GM23338 (cell line): ENCODE results near the gene ZNF804A. TPM values are rescaled to one million over a fixed set of nuclear protein-coding genes. Genes with fewer than 3 reads are reported as not detected.
A peak's percentile ranks its signal among the peaks of the same experiment; 100 is the strongest.

Experiments
- ATAC-seq: fragments of 200-7000 bp; cut with Tn5 transposase; 3 replicates; pipeline ENCODE4 v1.9.1; 2020
- DNase-seq: peaks from one replicate; pipeline ENCODE4 v3.0.0-alpha.2; 2015; ENCODE audit warnings: low spot score
- H2AFZ ChIP-seq: fragments of 200-600 bp; sonication (generic); 2 replicates; pipeline ENCODE4 v1.8.0; 2016; ENCODE audit warnings: antibody characterized with exemption, mild to moderate bottlenecking, moderate library complexity
- H3F3A ChIP-seq: fragments of 200-600 bp; sonication (generic); replicated peaks from 2 replicates; pipeline ENCODE4 v1.8.0; 2017; ENCODE audit warnings: antibody characterized with exemption, mixed run types, low read depth
- H3K27ac ChIP-seq: fragments of 200-600 bp; sonication (generic); 2 replicates; pipeline ENCODE4 v1.6.1; 2016; ENCODE audit warnings: low read depth
- H3K27me3 ChIP-seq: fragments of 200-600 bp; sonication (generic); 2 replicates; pipeline ENCODE4 v1.8.0; 2016; ENCODE audit warnings: mild to moderate bottlenecking, mixed run types, moderate library complexity; ENCODE audit not compliant: insufficient read depth
- H3K36me3 ChIP-seq: fragments of 200-600 bp; sonication (generic); 2 replicates; pipeline ENCODE4 v1.8.0; 2016; ENCODE audit warnings: mild to moderate bottlenecking; ENCODE audit not compliant: insufficient read depth
- H3K4me1 ChIP-seq: fragments of 200-600 bp; sonication (generic); 2 replicates; pipeline ENCODE4 v1.8.0; 2016; ENCODE audit warnings: mild to moderate bottlenecking, moderate library complexity; ENCODE audit not compliant: insufficient read depth
- H3K4me2 ChIP-seq: fragments of 200-600 bp; sonication (generic); 2 replicates; pipeline ENCODE4 v1.7.1; 2017; ENCODE audit warnings: mixed run types
- H3K4me3 ChIP-seq: fragments of 200-600 bp; sonication (generic); 2 replicates; pipeline ENCODE4 v1.6.1; 2016; ENCODE audit warnings: mixed run types
- H3K79me2 ChIP-seq: fragments of 200-600 bp; sonication (generic); replicated peaks from 2 replicates; pipeline ENCODE4 v1.8.0; 2017; ENCODE audit warnings: mild to moderate bottlenecking; ENCODE audit not compliant: insufficient read depth
- H3K9me2 ChIP-seq: fragments of 200-600 bp; sonication (generic); 2 replicates; pipeline ENCODE4 v1.8.0; 2017; ENCODE audit not compliant: insufficient read depth
- H4K20me1 ChIP-seq: fragments of 200-600 bp; sonication (generic); replicated peaks from 2 replicates; pipeline ENCODE4 v1.8.0; 2017; ENCODE audit warnings: mild to moderate bottlenecking; ENCODE audit not compliant: insufficient read depth
- H3K27ac Mint-ChIP-seq: 2 replicates; pipeline ENCODE4 v1.8.0; 2020; ENCODE audit warnings: inconsistent platforms, mild to moderate bottlenecking, moderate library complexity, mixed read lengths
- H3K27me3 Mint-ChIP-seq: 3 replicates; pipeline ENCODE4 v1.8.0; 2022; ENCODE audit warnings: low read depth, mild to moderate bottlenecking, moderate library complexity, mixed read lengths, inconsistent platforms; ENCODE audit not compliant: insufficient read depth, poor library complexity
- H3K36me3 Mint-ChIP-seq: 3 replicates; pipeline ENCODE4 v1.8.0; 2021; ENCODE audit warnings: low read depth, mild to moderate bottlenecking, inconsistent platforms, moderate library complexity, mixed read lengths
- H3K4me1 Mint-ChIP-seq: 3 replicates; pipeline ENCODE4 v1.8.0; 2020; ENCODE audit warnings: mild to moderate bottlenecking, inconsistent platforms, mixed read lengths
- H3K4me3 Mint-ChIP-seq: 3 replicates; pipeline ENCODE4 v1.8.0; 2021; ENCODE audit warnings: moderate library complexity, mild to moderate bottlenecking, inconsistent platforms, mixed read lengths
- H3K9me3 Mint-ChIP-seq: 3 replicates; pipeline ENCODE4 v1.8.0; 2020; ENCODE audit warnings: moderate library complexity, mild to moderate bottlenecking, inconsistent platforms, mixed read lengths
- CREB1 ChIP-seq: fragments of 250-450 bp; sonication (Bioruptor Pico); IDR thresholded peaks from 2 replicates; pipeline ENCODE4 v1.5.0; 2020; ENCODE audit warnings: low read depth, mild to moderate bottlenecking, moderate library complexity
- EZH2 ChIP-seq: fragments of 200-600 bp; sonication (generic); IDR thresholded peaks from one replicate; pipeline ENCODE4 v1.8.0; 2017; ENCODE audit warnings: antibody characterized with exemption, mild to moderate bottlenecking, low read depth; ENCODE audit not compliant: unreplicated experiment
- EZH2phosphoT487 ChIP-seq: fragments of 200-600 bp; sonication (generic); IDR thresholded peaks from one replicate; pipeline ENCODE4 v1.8.1; 2018; ENCODE audit warnings: antibody characterized with exemption; ENCODE audit not compliant: unreplicated experiment
- JUNB ChIP-seq: IDR thresholded peaks from one replicate; pipeline ENCODE4 v1.6.1; 2016; ENCODE audit warnings: antibody characterized with exemption; ENCODE audit not compliant: unreplicated experiment
- NANOG ChIP-seq: IDR thresholded peaks from 2 replicates; pipeline ENCODE4 v1.6.1; 2016; ENCODE audit warnings: antibody characterized with exemption, borderline replicate concordance
- POLR2AphosphoS5 ChIP-seq: IDR thresholded peaks from 2 replicates; pipeline ENCODE4 v1.6.1; 2016; ENCODE audit warnings: antibody characterized with exemption, low read depth
- STAT1 ChIP-seq: IDR thresholded peaks from one replicate; pipeline ENCODE4 v1.6.1; 2016; ENCODE audit warnings: antibody characterized with exemption; ENCODE audit not compliant: unreplicated experiment
- ZNF114 ChIP-seq: fragments of 250-450 bp; sonication (Bioruptor Pico); IDR thresholded peaks from 2 replicates; pipeline ENCODE4 v1.5.0; 2020; ENCODE audit warnings: mild to moderate bottlenecking, moderate library complexity
- ZNF331 ChIP-seq: fragments of 250-450 bp; sonication (Bioruptor Pico); IDR thresholded peaks from 2 replicates; pipeline ENCODE4 v1.5.0; 2020; ENCODE audit warnings: low read depth, mild to moderate bottlenecking, moderate library complexity
- long read RNA-seq: library from polyadenylated mRNA; unstranded; transcript quantifications from one replicate; pipeline ENCODE4 v2.0.0, GENCODE V29; 2020; ENCODE audit not compliant: unreplicated experiment
- polyA plus RNA-seq: library from polyadenylated mRNA; unstranded; fragments of >200 nt; fragmentation: Nextera tagmentation; extraction: Ambion mirVana; gene quantifications from 2 replicates; pipeline ENCODE4 v1.2.1, GENCODE V29; 2016
- total RNA-seq: library from RNA; depleted of rRNA; stranded (reverse); fragments of >200 nt; shearing (Covaris generic); gene quantifications from 2 replicates; pipeline ENCODE4 v1.2.3, GENCODE V29; 2014; rRNA removed
- TF ChIP-seq, protein P1 (sequence below), 2 experiments: fragments of 200-600 bp in 1 of 2; sonication (generic) in 1 of 2; conservative IDR thresholded peaks; 2 replicates each; pipeline versions ENCODE4 v1.5.1 to v1.6.1; 2016 to 2017; ENCODE audit warnings: antibody characterized with exemption in 2 of 2, low read depth in 2 of 2, mild to moderate bottlenecking in 2 of 2, moderate library complexity in 1 of 2

The ZNF804A gene
- total RNA-seq (not detected in 2 replicates), polyA plus RNA-seq (0.05 TPM in 1 of 2 replicates, not detected in the other)
- long read RNA-seq: 0 reads

DNA sequence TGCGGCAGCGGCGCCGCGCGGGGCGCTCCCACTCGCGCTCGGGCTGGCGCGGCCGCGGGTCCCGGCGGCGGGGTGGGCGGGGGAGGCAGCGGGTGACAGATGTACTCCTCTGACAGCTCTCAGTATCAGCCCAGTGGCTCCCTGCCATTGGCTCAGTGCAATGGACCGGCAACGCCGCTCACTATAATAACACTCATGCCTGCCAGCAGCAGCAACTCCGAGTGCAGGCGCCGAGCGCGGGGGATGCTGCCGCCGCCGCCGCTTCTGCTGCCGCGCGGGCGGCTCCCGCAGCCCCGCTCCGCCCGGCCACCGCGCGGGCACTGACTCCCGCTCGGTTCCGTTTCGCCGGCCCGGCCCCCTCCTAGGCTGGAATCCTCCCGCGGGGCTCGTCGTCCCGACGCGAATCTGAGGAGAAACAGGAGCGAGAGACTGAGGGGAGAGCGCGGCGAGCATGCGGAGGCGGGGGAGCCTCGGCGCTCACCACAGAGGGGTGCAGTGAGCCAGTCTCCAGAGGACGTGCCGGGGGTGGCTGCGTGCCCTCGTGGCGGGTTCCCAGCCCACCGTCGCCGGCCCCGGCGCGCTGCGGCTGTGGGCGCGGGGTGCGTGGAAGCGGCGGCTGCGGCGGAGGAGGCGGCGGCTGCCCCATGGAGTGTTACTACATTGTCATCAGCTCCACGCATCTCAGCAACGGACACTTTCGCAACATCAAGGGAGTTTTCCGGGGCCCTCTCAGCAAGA, at the start of gene ZNF804A:
ZNF804A (plus strand) TSS at position 214 of the 738 bp plus-strand sequence; CDS start at position 645, 431 bp downstream.
- Mint-ChIP-seq H3K4me3 (peak within 1 kb of the TSS; percentile 77), H3K9me3 (no peaks in the 10 kb centered on the region), H3K36me3 (no peaks in the 10 kb centered on the region), H3K4me1 (peaks cover 12% of the 10 kb centered on the region), H3K27me3 (peaks cover 25% of the 10 kb centered on the region), H3K27ac (no peak within 1 kb of the TSS)
- no peak for TF ChIP-seq ZNF114 (CRISPR knock-in tag)
- TF ChIP-seq EZH2: peak; percentile 29
- no peaks in the 10 kb centered on the region for H4K20me1 ChIP-seq
- no peaks in the 10 kb centered on the region for H3K9me2 ChIP-seq
- ATAC-seq (peak; percentile 77), DNase-seq (peak; percentile 55)
- no peaks in the 10 kb centered on the region for H3K4me1 ChIP-seq
- no peak within 1 kb of the TSS for H3K27ac ChIP-seq
- H3K4me3 ChIP-seq: peak within 1 kb of the TSS; percentile 64
- peaks cover 47% of the 10 kb centered on the region for H3K27me3 ChIP-seq
- H3K79me2 ChIP-seq: no peaks in the 10 kb centered on the region
- no peaks in the 10 kb centered on the region for H3K36me3 ChIP-seq
- H3F3A ChIP-seq: no peaks in the 10 kb centered on the region
- peak within 1 kb of the TSS; percentile 80 for H3K4me2 ChIP-seq
- H2AFZ ChIP-seq: peak within 1 kb of the TSS; percentile 97

DNA sequence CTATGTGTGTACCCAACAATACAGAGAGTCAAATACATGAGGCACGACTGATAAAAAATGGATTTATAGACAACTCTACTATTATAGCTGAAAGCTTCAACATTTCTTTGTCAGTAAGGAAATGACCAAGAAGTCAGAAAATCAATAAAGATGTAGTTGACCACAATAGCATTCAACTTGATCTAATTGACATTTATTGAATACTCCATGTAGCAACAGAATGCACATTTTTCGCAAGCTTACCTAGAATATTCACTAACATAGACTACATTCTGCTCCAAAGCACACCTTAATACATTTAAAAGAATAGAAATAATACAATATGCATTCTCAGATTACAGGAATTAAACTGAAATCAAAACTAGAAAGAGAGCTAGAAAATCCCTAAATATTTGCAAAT, 49.2 kb upstream of the ZNF804A start:
- H3K9me2 ChIP-seq: no peaks in the 10 kb centered on the region
- Mint-ChIP-seq H3K36me3 (no peaks in the 10 kb centered on the region), H3K4me3 (no peak overlapping the region), H3K27ac (no peak overlapping the region), H3K4me1 (peaks cover 2% of the 10 kb centered on the region; the same call in 2 of the 3 replicates), H3K27me3 (peaks cover 4% of the 10 kb centered on the region), H3K9me3 (peaks cover 9% of the 10 kb centered on the region; the same call in 2 of the 3 replicates)
- ATAC-seq (no peak), DNase-seq (no peak)
- H4K20me1 ChIP-seq: no peaks in the 10 kb centered on the region
- no peak for TF ChIP-seq NANOG
- no peaks in the 10 kb centered on the region for H3K79me2 ChIP-seq
- no peak overlapping the region for H3K4me3 ChIP-seq
- no peak overlapping the region for H3K4me2 ChIP-seq
- H3K27me3 ChIP-seq: no peaks in the 10 kb centered on the region
- H3F3A ChIP-seq: no peaks in the 10 kb centered on the region
- no peak overlapping the region for H2AFZ ChIP-seq
- no peaks in the 10 kb centered on the region for H3K4me1 ChIP-seq
- no peak overlapping the region for H3K27ac ChIP-seq
- H3K36me3 ChIP-seq: no peaks in the 10 kb centered on the region

DNA sequence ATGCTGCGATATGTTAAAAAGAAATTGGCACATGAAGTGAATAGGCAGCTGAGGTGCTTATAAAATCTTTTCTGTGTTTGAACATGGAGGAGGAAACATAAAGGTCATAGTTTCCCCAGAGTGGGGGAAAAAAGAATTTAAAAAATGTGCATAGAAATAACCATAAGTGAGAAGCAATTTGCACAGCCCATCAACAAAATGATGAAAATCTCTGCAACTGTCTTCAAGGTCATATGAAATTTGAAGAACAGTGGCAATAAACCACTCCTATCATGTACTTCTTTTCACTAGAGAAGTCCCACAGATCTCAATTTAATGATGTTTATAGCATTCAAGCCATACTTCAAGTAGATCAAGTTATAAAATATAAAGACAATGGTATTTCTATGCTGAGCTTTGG, 46.7 kb upstream of the ZNF804A start:
- H3K4me1 ChIP-seq: no peaks in the 10 kb centered on the region
- Mint-ChIP-seq H3K27me3 (peaks cover 4% of the 10 kb centered on the region), H3K36me3 (no peaks in the 10 kb centered on the region), H3K4me1 (peaks cover 2% of the 10 kb centered on the region; the same call in 2 of the 3 replicates), H3K4me3 (no peak overlapping the region), H3K27ac (no peak overlapping the region), H3K9me3 (peaks cover 9% of the 10 kb centered on the region; the same call in 2 of the 3 replicates)
- no peaks in the 10 kb centered on the region for H3K36me3 ChIP-seq
- H3K79me2 ChIP-seq: no peaks in the 10 kb centered on the region
- no peak overlapping the region for H3K4me2 ChIP-seq
- H3K4me3 ChIP-seq: no peak overlapping the region
- H4K20me1 ChIP-seq: no peaks in the 10 kb centered on the region
- DNase-seq: no peak
- no peaks in the 10 kb centered on the region for H3F3A ChIP-seq
- H3K27me3 ChIP-seq: no peaks in the 10 kb centered on the region
- ATAC-seq: no peak
- no peak overlapping the region for H2AFZ ChIP-seq
- H3K9me2 ChIP-seq: no peaks in the 10 kb centered on the region
- H3K27ac ChIP-seq: no peak overlapping the region
- no peak for TF ChIP-seq NANOG
- no peak for TF ChIP-seq JUNB
- no peak for TF ChIP-seq POLR2AphosphoS5
- no peak for TF ChIP-seq EZH2
- no peak for TF ChIP-seq CREB1 (CRISPR knock-in tag)
- no peak for TF ChIP-seq EZH2phosphoT487
- TF ChIP-seq STAT1: no peak
- TF ChIP-seq ZNF114 (CRISPR knock-in tag): no peak
- TF ChIP-seq ZNF331: no peak
- TF ChIP-seq, protein P1, sequence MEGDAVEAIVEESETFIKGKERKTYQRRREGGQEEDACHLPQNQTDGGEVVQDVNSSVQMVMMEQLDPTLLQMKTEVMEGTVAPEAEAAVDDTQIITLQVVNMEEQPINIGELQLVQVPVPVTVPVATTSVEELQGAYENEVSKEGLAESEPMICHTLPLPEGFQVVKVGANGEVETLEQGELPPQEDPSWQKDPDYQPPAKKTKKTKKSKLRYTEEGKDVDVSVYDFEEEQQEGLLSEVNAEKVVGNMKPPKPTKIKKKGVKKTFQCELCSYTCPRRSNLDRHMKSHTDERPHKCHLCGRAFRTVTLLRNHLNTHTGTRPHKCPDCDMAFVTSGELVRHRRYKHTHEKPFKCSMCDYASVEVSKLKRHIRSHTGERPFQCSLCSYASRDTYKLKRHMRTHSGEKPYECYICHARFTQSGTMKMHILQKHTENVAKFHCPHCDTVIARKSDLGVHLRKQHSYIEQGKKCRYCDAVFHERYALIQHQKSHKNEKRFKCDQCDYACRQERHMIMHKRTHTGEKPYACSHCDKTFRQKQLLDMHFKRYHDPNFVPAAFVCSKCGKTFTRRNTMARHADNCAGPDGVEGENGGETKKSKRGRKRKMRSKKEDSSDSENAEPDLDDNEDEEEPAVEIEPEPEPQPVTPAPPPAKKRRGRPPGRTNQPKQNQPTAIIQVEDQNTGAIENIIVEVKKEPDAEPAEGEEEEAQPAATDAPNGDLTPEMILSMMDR (conservative IDR thresholded peaks at IDR 0.05; ENCODE audit: low read depth in 2 of 2): no peak
